ENCODE measurements around the gene MORN5. TPM values are rescaled to one million over a fixed set of nuclear protein-coding genes. Genes with fewer than 3 reads are reported as not detected.

MORN5 gene
- total RNA-seq, 1 experiment from 2014 or later = not detected

GRCh38 chr9:122124528-122124927, 35.2 kb upstream of the MORN5 start:
- no peak for DNase-seq (ENCODE audit: low read depth)

DNA sequence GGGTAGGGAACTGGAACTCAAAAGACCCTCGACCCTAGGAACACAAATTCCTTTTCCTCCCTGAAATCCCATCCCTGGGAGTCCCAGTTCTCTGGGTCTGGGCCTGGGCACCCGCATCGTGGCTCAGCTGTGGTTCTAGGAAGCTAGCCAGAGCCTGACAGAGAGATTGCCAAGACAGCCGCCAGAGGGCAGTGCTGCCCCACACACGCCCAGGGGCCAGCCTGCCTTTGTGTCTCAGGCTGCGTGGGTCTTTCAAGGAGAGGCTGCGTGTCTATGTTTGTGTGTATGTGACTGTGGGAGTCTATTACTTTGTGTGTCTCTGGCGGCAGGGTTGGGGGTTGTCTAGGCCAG, 34.6 kb upstream of the MORN5 start:
- DNase-seq (ENCODE audit: low read depth) = peak; percentile 75

- peak; percentile 53 for DNase-seq (ENCODE audit: low read depth)
Measured at GRCh38 chr9:122125509-122126330, 34.0 kb upstream of the MORN5 start.

GRCh38 chr9:122126331-122127261, 33.1 kb upstream of the MORN5 start:
- peak; percentile 65 for DNase-seq (ENCODE audit: low read depth)

- no peak for DNase-seq (ENCODE audit: low read depth)
Measured at GRCh38 chr9:122127396-122127798, 32.3 kb upstream of the MORN5 start.

GRCh38 chr9:122128007-122128968, 31.4 kb upstream of the MORN5 start:
- no peak for DNase-seq (ENCODE audit: low read depth)

- no peak for DNase-seq (ENCODE audit: low read depth)
Measured at GRCh38 chr9:122128969-122129343, 30.8 kb upstream of the MORN5 start.

DNA sequence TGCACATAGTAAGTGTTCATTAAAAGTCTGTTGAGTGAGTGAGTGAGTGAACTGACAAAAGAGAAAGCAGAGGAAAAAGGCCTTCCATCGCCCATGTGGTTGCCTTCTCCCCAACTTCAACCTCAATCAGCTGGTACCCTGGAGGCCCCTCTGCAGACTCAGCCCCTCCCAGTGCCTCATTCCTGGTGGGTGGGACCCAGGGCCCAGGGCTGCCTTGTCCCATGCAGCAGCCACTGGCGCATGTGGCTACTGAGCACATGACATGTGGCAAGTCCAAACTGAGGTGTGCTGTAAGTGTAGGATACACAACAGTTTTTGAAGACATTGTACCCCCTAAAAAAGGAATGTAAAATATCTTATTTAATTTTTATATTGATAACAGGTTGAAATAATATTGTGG, 29.7 kb upstream of the MORN5 start:
- DNase-seq (ENCODE audit: low read depth) = no peak

- DNase-seq (ENCODE audit: low read depth) = no peak
Measured at GRCh38 chr9:122130837-122131236, 28.9 kb upstream of the MORN5 start.

DNA sequence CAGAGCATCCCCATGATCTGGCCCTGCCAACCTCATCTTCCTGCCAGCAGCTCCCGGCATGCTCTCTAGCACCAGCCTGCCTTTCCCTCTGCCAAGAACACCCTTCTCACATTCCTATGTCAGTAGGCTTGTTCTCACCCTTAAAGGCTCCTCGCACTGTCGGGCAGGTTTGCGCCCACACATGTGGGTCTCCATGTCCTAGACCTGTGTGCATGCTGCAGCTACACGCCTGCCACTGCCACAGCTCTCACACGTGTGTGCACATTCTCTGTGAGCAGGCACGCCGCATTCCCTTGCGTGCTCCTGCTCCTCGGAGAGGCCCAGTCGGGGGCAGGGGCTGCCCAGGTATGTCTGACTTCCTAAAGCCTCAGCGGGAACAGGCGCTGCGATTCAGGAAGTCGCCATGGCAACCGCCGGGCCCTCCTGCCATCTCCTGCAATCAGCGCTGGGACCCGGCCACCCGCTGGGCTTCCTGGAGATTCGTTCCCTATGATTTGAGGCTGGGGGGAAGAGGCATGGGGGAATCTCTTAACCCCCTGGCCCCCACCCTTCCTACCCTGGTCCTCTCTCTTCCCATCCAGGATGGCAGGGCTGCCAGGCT, 28.2 kb upstream of the MORN5 start:
- DNase-seq (ENCODE audit: low read depth) = no peak

DNA sequence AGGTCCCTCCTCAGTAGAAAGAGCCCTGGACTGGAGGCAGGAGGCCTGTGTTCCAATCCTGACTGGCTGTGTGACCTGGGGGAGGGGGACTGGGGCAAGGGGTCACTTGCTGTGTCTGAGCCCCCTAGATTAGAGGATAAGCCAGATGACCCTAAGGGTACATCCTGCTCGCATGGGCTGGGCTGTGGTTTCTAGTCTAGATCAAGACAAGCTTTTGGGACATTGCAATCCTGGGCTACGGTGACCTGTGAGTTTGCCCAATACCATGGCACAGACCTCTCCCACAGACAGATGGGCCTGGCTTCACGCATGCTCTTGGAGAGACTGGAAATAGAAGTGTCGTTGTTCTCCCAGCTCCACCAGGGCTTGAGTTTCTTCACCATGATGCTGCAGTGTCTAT, 27.2 kb upstream of the MORN5 start:
- no peak for DNase-seq (ENCODE audit: low read depth)

GRCh38 chr9:122133263-122133983, 26.3 kb upstream of the MORN5 start:
- DNase-seq (ENCODE audit: low read depth) = no peak

DNA sequence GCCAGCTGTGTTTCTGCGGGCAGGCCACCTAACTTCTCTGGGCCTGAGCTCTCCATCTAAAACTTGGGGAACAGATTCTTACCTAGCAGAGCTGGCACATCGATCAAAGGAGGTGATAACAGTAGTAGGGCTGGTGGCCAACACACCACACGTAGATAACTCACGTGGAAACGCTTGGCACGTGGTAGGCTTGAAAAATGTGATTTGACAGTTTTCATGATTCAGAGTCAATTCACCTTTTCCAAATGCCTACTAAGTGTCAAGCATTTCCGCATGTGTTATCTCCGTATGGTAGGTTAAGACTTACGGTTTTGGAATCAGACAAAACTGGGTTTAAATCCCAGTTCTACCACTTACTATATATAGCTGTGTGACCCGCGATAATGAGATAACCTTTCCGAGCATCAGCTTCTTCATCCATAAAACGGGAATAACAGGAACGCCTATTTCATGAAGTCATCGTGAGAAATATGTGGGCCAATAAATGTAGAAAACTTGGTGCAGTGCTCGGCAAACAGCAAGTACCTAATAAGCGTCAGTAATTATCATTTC, 25.6 kb upstream of the MORN5 start:
- DNase-seq (ENCODE audit: low read depth) = no peak

- peak; percentile 60 for DNase-seq (ENCODE audit: low read depth)
Measured at GRCh38 chr9:122134822-122135528, 24.7 kb upstream of the MORN5 start.

GRCh38 chr9:122135529-122135859, 24.2 kb upstream of the MORN5 start:
- no peak for DNase-seq (ENCODE audit: low read depth)

DNA sequence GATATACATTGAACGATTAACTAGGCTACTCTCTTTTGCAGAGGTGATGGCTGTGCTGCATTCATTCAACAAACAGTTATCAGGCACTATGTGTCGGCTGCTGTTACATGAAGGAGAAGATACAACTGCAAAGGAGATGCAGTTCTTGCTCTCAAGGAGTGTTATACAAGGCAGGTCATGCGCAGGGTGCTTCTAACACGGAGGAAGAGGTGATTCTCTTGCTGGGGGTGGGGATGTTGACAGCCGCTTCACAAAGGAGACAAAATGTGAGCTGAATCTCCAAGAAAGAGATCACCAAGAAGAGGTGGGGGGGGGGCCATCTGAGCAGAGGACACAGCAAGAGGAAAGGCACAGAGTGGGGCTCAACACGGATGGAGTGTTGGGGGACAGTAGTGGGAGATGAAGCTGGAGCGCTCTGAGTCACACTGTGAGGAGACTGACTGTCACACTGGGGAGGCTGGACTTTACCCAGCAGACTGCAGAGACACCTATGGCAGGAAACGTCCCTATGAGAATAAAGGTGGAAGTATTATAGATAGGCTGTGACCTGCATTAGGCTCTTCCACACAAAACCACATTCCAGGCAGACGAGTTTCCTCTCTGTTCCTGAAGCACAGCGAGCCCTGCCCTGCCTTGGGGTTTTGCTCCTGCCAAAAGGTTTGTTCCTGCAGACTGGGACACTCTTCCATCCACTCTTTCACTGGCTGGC, 21.0 kb upstream of the MORN5 start:
- no peak for DNase-seq (ENCODE audit: low read depth)

DNA sequence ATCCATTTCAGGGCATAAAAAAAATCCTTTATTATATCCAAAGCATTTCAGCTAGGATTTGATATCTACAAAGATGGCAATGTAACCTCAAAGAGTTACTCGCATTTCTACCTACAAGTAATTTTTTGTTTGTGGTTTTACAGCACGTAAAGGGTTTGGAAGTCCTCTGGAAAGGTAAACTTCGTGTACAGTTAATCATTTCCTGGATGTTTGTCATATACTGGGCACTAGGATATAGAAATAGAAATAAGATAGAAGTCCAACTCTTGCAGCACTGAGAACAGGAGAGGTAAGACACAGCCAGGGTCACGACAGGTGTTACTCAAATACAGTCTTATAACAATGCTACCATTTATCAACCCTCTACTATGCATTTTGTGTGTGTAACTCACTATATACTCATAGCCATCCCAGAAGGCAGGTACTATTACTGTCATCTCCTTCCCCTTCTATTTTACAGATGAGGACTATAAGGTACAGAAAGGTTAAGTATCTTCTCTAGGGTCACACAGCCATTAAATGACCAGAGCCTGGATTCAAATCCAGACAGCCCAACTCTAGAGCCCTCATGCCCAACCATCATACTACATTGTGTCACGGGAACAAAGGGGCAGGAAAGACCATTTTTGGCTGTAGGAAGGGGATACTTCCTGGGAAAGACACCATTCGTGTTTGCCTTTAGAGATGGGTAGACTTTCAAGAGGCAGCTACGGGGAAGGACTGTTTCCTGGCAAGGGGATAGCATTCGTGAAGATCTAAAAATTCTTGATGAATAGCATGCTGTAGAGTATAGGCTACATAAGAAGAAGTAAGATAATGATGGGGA, 19.1 kb upstream of the MORN5 start:
- no peak for DNase-seq (ENCODE audit: low read depth)

GRCh38 chr9:122141671-122142070, 18.0 kb upstream of the MORN5 start:
- no peak for DNase-seq (ENCODE audit: low read depth)

Data from M059J (cell line).